Measurements from ENCODE around the gene SIX3.

DNA sequence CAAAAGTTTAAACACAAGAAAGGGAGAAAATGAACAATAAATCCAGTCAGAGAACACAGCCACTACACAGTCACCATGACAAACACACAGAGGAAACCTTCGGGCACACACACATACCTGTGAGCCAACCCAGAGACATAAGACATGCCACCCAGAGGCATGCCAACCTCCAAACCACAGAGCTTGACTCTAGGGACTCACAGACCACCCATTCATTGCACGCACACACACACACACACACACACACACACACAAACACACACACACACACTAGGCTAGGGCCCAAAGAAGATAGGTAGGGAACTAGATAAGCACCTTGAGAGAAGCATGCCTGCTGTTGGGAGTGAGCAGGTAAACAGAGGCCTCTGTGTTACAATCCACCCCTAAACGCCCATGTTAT lies 9.1 kb downstream of the SIX3 start:
- TF ChIP-seq, protein P1, sequence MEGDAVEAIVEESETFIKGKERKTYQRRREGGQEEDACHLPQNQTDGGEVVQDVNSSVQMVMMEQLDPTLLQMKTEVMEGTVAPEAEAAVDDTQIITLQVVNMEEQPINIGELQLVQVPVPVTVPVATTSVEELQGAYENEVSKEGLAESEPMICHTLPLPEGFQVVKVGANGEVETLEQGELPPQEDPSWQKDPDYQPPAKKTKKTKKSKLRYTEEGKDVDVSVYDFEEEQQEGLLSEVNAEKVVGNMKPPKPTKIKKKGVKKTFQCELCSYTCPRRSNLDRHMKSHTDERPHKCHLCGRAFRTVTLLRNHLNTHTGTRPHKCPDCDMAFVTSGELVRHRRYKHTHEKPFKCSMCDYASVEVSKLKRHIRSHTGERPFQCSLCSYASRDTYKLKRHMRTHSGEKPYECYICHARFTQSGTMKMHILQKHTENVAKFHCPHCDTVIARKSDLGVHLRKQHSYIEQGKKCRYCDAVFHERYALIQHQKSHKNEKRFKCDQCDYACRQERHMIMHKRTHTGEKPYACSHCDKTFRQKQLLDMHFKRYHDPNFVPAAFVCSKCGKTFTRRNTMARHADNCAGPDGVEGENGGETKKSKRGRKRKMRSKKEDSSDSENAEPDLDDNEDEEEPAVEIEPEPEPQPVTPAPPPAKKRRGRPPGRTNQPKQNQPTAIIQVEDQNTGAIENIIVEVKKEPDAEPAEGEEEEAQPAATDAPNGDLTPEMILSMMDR (IDR thresholded peaks at IDR 0.05) = no peak
- TF ChIP-seq POLR2A (IDR thresholded peaks at IDR 0.05) (no peak), EP300 (IDR thresholded peaks at IDR 0.05) (no peak)
